GM18907 (cell line): ENCODE results near the gene RRAS.
"Not testable (repeated sequence)": the region's sequence is repeated elsewhere in the genome, so short reads cannot be mapped to it uniquely, and the experiment has no call there.

Experiments
- ATAC-seq: cut with Tn5 transposase; IDR thresholded peaks from one replicate; pipeline ENCODE4 v1.9.1; 2021; ENCODE audit warnings: mild to moderate bottlenecking, moderate library complexity; ENCODE audit not compliant: unreplicated experiment

RRAS gene

DNA sequence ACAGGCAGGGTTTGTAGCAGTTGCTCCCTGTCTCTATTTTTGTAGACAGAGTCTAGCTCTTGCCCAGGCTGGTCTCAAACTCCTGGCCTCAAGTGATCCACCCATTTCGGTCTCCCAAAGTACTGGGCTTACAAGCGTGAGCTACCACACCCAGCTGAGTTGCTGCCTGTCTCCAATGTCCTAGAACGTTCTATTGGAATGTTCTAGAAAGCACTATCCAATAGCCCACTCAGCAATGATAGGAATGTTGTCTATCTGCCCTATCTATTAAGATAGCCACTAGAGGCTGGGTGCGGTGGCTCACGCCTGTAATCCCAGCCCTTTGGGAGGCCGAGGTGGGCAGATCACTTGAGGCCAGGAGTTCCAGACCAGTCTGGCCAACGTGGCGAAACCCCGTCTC, 6.7 kb downstream of the RRAS start:
- ATAC-seq, result not testable (repeated sequence)

DNA sequence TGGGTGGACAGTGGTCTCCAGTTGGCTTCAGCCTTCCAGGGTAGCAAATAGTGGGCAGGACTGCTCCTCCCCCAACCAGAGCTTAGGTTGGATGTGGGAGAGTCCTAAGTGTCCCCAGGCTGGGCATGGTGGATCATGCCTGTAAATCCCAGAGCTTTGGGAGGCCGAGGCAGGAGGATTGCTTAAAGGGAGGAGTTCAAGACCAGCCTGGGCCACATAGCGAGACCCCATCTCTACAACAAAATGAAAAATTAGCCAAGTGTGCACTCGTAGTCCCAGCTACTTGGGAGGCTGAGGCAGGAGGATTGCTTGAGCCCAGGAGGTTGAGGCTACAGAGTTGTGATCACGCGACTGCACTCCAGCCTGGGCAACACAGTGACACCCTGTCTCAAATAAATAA, 7.4 kb downstream of the RRAS start:
- no peak for ATAC-seq

DNA sequence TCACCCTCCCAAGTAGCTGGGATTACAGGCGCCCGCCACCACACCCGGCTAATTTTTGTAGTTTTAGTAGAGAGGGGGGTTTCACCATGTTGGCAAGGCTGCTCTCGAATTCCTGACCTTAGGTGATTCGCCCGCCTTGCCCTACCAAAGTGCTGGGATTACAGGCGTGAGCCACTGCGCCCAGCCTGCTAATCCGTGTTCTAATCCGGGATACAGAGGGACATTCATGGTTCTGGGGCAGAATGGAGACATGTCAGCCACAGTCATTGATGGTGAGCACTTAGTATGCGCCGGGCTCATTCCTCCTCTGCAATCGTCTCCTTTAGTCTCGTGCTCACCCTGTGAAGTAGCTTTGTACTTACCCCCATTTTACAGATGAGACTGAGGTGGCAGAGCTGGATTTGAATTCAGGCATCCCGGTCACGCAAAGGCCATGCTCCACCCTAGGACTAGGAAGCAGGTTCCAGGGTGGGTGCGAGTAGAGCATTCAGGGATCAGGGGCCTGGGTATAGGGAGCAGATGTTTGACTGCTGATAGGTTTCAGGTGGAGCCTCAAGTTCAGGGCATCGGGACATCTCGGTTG, 8.2 kb downstream of the RRAS start:
- ATAC-seq, result no peak

DNA sequence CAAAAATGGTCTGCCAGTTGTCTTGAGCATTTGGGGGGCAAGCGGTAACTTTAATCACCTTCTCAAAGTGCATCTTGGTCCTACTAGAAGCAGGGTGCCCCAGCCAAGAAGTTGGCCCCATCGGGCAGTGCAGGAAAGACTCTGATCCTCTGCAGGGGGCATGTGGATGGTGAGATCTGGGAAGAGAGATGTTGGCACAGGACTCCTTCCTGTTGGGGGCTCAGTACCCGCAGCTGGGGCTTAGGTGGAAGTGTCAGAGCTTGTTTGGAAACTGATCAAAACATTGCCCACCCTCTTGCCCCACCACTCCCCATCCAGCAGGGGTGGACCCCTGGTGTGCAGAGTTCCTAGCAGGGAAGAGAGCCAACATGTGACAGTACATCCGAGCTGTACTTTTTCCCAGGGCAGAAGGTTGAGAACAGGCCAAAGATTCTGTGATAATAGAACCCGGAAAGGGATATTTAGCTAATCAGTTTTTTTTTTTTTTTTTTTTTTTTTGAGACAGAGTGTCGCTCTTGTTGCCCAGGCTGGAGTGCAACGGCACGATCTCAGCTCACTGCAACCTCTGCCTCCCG, 8.8 kb downstream of the RRAS start:
- no peak for ATAC-seq

DNA sequence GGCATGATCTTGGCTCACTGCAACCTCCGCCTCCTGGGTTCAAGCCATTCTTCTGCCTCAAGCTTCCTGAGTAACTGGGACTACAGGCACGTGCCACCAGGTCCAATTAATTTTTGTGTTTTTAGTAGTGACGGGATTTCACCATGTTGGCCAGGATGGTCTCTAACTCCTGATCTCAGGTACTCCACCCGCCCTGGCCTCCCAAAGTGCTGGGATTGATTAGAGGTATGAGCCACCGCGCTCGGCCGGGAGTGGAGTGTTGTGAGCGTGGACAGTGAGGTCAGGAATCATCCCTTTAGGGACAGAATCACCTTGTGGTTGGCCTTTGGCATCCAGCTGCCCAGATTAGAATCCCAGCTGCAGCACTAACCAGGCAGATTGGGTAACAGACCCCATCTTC, 10.3 kb downstream of the RRAS start:
- ATAC-seq, result no peak

DNA sequence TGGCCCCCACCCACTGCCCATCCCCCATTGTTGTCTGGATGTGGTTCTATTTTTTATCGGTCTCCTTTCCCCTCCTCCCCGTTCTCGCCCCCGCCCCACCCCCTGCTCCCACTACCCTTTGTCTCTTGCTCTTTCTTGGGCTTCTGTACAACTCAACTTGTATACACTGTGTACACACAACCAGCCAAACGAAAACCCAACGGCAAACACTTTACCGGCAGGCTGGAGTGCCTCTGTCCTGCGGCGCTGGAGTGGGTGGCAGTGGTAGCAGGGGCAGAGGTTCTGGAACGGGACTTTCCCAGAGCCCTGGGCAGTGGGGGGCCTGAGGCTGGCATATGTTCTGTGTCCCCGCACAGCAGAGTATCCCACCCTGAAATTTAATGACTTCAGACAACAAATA, 13.7 kb downstream of the RRAS start:
- no peak for ATAC-seq

DNA sequence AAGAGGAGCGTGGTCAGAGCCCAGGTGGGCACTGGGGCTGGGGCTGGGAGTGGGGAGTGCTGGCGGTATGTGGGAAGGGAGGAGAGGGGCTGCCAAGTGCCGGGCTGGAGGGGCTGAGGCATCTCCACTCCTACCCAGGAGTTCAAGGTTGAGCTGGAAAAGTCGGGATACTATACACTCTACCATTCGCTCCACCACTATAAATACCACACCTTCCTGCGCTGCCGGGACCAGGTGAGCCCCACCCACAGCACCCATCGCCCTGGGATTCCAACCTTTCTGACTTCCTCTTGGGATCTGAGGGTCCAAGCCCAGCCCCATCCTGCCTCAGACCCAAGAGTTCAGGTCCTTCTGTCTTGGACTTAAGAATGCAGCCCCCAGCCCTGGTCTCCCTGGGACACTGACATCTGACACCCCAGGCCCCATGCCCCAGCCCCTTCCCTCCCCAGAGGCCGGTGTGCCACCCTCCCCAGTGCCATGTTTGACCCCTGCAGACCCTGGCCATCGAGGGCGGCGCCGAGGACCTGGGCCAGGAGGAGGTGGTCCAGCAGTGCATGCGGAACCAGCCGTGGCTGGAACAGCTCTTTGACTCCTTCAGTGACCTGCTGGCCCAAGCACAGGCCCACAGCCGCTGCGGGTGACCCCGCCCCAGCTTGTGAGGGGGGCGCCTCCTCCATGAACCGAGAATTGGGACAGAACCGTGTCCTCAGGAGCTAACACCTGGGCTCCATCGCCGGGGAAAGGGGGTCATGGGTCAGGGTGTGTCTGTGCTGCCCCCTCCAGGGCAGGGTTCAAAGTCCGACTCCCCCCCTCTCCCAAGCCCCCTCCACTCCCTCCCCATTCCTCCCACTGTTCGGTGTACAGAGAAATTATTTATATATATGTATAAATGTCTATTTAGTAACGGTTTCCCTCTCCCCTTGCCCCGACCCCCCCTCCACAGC, 14.7 kb downstream of the RRAS start:
- no peak for ATAC-seq

DNA sequence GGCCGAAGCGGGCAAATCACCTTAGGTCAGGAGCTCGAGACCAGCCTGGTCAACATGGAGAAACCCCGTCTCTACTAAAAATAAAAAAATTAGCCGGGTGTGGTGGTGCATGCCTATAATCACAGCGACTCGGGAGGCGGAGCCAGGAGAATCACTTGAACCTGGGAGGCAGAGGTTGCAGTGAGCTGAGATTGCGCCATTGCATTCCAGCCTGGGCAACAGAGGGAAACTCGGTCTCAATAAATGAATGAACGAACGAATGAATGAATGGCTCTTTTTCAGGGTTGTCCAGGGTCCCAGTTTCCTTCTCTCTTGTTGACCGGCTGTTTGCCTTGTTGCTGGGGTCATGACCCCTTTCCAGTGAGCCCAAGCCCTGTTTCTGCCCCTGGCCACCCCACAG, 22.1 kb downstream of the RRAS start:
- not testable (repeated sequence) for ATAC-seq

DNA sequence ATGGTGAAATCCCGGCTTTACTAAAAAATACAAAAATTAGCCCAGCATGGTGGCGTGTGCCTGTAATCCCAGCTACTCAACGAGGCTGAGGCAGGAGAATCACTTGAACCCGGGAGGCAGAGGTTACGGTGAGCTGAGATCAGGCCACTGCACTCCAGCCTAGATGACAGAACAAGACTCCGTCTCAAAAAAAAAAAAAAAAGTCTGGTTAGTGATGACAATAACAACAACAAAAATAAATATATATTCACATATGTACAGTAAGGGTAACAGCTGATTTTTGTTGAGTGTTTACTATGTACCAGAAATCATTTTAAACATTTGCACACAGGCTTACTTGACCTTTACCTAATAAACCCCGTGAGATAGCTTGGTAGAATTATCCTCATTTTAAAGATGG, 23.0 kb downstream of the RRAS start:
- no peak for ATAC-seq

DNA sequence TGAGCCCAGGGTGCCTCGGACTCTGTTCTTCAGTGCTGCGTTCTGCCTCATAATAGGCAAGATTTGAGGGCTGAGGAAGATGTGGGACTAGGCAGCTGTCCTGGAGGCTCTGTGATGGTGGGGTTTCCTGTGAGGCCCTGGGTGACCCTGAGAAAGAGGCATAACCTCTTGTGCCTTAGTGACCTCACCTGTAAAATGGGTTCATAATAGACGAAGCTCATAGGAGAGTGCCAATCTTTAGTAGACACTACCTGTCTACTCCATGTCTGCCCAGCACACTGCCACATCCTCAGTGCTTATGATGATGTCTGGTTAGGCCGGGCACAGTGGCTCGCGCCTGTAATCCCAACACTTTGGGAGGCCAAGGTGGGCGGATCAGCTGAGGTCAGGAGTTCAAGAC, 23.4 kb downstream of the RRAS start:
- no peak for ATAC-seq

DNA sequence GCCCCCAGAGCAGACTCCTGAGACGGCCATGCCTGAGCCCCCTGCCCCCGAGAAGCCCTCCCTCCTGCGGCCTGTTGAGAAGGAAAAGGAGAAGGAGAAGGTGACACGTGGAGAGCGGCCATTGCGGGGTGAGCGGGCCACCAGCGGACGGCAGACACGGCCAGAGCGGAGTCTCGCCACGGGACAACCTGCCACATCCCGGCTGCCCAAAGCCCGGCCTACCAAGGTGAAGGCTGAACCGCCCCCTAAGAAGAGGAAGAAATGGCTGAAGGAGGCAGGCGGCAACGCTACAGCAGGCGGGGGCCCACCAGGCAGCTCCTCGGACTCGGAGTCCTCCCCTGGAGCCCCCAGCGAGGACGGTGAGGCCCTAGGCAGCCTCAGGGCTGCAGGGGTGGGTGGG, 24.1 kb downstream of the RRAS start:
- no peak for ATAC-seq

DNA sequence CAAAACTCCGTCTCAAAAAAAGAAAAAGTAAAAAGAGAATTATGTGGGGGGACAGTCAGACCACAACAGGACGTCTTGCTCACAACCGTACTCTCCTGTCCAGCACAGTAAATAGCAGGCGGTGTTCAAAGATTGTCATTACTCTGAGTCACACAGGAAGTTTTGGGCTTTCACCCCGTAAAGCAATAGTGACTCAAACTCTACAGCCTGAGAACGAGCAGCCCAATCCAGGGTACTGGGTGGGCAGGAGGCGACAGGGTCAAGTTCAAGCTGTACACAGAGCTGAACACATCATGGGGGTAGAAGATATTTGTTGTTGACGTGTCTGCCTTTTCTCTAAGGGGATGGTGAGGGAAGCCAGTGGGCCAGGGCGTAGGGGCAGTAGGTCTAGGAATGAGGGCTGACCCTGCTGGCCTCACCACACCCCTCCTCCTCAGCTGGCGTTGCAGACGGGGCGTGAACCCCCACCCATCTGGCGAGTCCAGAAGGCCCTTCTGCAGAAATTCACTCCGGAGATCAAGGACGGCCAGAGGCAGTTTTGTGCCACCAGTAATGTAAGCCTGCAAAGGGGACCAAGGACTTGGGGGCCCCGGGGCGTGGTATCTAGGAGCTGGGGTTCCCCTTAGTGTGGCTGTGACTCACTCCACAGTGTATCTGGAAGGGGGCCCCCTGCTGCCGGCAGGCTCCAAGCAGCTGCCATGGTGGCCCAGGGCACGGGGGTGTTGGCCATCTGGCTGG, 25.7 kb downstream of the RRAS start:
- ATAC-seq, result no peak

DNA sequence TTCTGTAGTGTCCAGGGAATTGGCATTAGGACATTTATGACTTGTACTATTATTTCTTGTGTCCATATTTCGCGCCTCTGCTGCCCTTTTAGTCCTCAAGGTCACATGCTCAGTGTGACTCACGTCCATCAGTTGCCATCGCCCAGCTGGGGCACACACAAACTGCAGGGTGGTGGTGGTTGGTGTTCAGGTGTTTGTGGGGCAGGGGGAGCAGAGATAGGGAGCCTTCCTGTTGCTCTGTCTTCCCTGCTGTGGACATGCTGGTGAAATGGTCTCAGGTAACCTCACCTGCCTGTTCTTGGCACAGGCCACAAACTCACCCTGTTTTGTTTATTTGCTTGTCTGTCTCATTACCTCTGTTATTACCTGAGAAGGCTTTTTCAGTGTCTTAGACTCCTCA, 26.6 kb downstream of the RRAS start:
- ATAC-seq, result no peak

DNA sequence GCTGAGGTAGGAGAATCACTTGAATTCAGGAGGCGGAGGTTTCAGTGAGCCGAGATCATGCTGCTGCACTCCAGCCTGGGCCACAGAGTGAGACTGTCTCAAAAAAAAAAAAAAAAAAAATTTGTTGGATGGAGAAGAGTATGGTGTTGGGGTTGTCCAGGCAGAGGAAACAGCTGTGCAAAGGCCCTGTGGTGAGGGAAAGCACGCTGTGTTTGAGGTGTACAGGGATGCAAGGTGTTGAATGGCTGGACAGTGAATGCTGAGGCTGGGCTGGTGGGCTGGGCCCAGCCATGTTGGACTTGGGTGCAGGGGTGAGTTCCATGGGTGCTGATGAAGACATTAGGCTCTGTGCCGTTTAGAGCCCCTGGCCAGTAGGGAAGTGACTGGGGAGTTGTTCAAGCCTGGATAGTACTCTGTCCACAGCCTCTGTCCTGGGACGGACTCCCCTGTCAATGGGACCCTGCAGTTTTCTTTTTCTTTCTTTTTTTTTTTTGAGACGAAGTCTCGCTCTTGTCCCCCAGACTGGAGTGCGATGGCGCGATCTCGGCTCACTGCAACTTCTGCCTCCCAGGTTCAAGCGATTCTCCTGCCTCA, 30.3 kb downstream of the RRAS start:
- ATAC-seq, result no peak

DNA sequence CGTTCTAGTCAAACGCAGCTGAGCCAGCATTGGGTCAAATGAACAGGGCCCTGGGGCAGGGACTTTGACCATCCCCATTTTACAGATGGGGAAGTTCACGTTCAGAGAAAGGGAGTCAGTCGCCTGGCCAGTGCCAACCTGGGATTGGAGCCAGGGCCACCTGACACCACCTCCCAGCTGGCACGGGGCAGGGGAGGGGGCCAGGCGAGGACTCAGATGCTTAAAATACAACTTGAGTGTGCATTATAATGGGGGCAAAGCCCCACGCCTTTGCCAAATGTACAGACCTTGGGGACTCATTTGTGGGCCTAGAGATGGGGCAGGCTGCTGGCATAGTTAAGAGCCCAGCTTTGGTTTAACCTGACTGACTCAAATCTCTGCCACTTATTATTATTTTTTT, 34.3 kb downstream of the RRAS start:
- ATAC-seq, result no peak

DNA sequence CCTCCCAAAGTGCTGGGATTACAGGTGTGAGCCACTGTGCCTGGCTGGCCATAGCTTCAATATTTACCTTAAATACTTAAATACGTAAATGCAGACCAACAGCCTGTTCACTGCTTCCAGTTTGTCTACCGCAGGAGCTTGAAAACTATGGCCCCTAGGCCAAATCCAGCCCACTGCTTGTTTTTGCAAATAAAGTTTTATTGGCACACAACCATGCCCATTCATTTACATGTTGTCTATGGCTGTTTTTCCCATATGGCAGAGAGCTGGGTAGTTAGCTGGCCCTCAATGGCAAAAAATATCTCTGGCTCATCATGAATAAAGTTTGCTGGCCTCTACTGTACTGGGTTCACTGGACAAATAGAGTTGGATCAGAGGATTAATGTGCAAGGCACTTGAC, 37.1 kb downstream of the RRAS start:
- ATAC-seq, result no peak

DNA sequence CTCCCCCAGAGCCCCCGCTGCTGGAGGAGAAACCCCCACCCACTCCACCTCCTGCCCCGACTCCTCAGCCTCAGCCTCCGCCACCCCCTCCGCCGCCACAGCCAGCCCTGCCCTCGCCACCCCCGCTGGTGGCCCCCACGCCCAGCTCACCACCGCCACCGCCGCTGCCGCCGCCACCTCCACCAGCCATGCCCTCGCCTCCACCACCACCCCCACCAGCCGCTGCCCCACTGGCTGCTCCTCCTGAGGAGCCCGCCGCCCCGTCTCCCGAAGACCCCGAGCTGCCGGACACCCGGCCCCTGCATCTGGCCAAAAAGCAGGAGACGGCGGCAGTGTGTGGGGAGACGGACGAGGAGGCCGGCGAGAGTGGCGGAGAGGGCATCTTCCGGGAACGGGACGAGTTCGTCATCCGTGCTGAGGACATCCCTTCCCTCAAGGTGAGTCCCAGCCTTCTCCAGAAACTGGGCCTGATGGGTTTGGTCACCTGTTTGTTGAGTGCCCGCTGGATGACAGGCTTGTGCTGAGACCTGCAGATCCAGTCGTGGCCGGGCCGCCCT, 38.4 kb downstream of the RRAS start:
- no peak for ATAC-seq

DNA sequence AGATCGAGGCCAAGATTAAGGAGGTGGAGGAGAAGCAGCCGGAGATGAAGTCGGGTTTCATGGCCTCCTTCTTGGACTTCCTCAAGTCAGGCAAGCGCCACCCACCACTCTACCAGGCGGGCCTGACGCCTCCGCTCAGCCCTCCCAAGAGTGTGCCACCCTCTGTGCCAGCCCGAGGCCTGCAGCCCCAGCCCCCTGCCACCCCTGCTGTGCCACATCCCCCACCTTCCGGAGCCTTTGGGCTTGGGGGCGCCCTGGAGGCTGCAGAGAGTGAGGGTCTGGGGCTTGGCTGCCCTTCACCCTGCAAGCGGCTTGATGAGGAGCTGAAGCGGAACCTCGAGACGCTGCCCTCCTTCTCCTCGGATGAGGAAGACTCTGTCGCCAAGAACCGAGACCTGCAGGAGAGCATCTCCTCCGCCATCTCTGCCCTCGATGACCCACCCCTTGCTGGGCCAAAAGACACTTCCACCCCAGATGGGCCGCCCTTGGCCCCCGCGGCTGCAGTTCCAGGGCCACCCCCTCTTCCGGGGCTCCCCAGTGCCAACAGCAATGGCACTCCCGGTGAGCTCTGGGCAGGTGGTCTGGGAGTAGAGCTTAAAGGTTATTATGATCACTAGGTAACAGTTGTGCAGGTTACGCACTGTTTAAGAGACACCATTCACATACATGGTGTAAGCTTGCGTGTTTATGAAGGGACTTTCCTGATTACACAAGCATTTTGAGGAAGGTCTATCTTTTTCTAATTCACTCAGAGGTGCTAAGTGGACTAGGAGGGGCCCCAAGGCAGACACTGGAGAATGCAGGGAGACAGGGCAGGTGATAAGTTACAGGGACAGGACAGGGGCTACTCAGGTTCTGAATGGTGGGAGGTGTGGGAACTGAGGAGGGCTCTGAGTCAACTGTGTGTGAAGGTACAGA, 40.3 kb downstream of the RRAS start:
- no peak for ATAC-seq

DNA sequence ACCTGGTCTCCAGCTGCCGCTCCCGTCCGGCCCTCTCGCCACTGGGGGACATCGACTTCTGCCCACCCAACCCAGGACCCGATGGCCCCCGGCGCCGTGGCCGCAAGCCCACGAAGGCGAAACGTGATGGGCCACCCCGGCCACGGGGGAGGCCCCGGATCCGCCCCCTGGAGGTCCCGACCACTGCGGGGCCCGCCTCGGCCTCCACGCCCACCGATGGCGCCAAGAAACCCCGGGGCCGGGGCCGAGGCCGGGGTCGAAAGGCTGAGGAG, 42.3 kb downstream of the RRAS start:
- ATAC-seq, result no peak
